T-helper 2 cell (primary cell): ENCODE measurements around the gene TIMM13.
"Not testable (repeated sequence)": the region's sequence is repeated elsewhere in the genome, so short reads cannot be mapped to it uniquely, and the experiment has no call there.

Experiments
- DNase-seq, 5 experiments: peaks; one replicate each; pipeline versions ENCODE4 v3.0.0 to v3.0.0-alpha.2; 2012 to 2022
- total RNA-seq, 2 donors: gene quantifications; one replicate each; lab custom pipeline; 2026; lab: John Stamatoyannopoulos, UW

TIMM13 gene
- total RNA-seq: 14.3 to 15.0 reads per million in 2 donors

GRCh38 chr19:2427429-2428320, at the start of gene TIMM13:
Gene TIMM13 (minus strand): TSS chr19:2427586. CDS start chr19:2427533, 53 bp downstream.
- DNase-seq: peak; percentile 92 to 97 (median 95)

DNA sequence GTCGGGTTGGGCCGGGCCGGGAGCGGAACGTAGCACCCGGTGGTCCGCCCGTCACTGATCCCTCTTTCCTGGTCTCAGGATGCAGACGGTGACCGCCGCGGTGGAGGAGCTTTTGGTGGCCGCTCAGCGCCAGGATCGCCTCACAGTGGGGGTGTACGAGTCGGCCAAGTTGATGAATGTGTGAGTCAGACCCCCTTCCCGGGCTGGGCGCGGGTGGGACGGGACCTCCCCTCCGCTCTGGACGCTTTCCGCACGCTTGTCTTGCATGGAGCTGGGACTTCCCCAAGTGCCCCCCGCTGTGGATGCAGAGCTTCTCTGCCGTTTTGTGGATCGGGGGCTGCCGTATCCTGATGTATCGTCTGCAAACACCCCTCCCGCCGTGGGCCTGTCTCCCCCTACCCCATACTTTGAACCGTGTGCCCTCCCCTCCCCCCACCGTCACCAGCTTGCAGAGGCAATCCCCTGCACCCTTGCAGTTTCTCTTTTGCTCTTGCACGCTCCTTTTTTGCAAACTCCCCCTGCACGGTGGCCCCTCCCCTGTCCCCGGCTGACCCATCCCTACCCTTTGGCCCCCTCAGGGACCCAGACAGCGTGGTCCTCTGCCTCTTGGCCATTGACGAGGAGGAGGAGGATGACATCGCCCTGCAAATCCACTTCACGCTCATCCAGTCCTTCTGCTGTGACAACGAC, 49.2 kb upstream of the TIMM13 start:
- peak; percentile 29 to 71 (median 45) for DNase-seq

GRCh38 chr19:2475702-2476450, 48.5 kb upstream of the TIMM13 start, which contains the start of gene GADD45B:
Gene GADD45B (plus strand): TSS chr19:2476127. CDS start chr19:2476359, 232 bp downstream.
- DNase-seq: peak; percentile 91 to 95 (median 94)

DNA sequence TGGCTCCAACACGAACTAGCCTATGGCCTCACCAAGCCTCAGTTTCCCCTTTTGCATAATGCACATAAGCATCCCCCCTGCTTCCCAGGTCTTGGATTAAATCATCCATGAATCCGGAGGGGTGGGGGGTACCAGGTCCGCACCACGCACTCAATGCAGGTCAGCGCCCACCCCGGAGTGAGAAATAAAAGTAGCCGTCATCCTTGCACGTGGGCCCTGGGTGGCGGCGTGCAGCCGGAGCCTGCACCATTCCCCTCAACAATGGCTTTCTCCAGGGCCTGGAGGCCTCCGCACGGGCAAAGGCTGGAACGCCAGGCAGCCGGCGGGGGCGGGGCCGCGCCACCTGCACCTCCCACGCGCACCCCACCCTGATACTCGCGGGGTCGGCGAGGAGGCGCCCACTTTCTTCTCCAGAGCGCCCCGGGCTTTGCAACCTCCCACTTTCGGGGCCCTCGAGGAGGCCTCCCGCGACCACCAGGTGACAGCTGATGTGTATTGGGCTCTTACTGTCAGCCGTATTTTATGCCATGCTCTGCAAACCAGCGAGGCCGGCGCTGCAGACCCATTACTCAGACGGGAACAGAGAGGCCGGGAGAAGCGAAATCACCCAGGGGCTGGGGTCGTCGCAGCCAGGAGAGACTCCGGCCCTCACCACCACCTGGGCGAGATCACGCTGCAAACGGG, 47.8 kb upstream of the TIMM13 start:
- peak in 4 of 5 experiments; percentile 40 to 68 (median 47) for DNase-seq

GRCh38 chr19:2474232-2475017, 47.0 kb upstream of the TIMM13 start:
- DNase-seq: peak; percentile 75 to 83 (median 79)

GRCh38 chr19:2469915-2470200, 42.5 kb upstream of the TIMM13 start:
- not testable (repeated sequence) for DNase-seq

GRCh38 chr19:2469102-2469914, 41.9 kb upstream of the TIMM13 start:
- DNase-seq: peak in 1 of 5 experiments; percentile 37

- DNase-seq: no peak
Observed at GRCh38 chr19:2468596-2468995, 41.2 kb upstream of the TIMM13 start.

GRCh38 chr19:2464389-2464788, 37.0 kb upstream of the TIMM13 start:
- no peak for DNase-seq

- DNase-seq: not testable (repeated sequence)
Observed at GRCh38 chr19:2463694-2464093, 36.3 kb upstream of the TIMM13 start.

- DNase-seq: no peak
Observed at GRCh38 chr19:2462635-2463421, 35.4 kb upstream of the TIMM13 start.

DNA sequence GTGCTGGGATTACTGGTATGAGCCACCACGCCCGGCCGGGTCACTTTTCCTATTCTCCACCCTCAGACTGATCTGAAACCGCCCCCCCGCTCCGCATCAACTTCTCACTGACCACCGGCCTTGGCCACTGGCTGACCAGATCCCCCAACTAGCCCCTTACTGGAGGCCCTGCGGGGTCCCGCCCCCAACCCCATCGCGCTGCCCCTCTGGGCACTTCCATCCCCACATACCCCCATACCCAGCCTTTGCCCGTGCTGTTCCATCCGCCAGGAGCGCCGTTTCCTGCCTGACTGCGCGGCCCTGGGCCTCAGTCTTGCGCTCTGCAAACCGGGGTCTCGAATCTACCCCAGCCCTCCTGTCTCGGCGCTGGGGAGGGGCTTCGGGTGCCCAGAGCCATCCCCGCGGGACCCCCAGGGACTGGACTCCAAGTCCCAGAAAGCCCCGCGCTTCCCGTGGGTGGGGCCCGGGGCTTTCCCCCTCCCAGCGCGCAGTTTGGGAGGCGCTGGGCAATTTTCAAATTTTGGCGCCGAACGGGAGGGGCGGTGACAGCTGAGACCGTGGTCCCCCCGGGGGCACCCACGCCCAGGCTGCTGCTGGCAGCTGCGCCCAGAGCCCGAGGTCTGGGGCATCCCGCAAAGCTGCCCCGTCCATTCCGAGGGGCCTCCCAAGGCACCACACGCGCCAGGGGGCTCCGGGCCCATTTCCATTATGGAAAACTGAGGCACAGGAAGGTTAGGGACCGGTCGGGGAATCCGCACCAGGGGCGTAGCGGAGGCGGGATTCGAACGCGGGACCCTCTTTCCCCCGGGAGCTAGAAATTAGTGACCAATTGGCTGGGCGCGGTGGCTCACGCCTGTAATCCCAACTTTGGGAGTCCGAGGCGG, 34.6 kb upstream of the TIMM13 start:
- peak in 4 of 5 experiments; percentile 26 to 85 (median 41) for DNase-seq

DNA sequence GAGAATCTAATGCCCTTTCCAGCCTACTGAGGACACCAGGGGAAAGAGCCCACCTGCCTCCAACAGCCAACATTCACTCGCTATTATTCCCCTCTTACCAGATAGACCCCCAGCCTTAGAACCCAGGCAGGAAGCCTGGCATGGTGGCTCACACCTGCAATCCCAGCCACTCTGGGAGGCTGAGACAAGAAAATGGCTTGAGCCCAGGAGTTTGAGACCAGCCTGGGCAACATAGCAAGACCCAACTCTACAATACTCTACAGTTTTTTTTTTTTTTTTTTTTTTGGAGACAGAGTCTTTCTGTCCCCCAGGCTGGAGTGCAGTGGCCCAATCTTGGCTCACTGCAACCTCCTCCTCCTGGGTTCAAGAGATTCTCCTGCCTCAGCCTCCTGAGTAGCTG, 32.9 kb upstream of the TIMM13 start:
- DNase-seq: no peak

- DNase-seq: not testable (repeated sequence)
Observed at GRCh38 chr19:2458776-2459175, 31.4 kb upstream of the TIMM13 start.

DNA sequence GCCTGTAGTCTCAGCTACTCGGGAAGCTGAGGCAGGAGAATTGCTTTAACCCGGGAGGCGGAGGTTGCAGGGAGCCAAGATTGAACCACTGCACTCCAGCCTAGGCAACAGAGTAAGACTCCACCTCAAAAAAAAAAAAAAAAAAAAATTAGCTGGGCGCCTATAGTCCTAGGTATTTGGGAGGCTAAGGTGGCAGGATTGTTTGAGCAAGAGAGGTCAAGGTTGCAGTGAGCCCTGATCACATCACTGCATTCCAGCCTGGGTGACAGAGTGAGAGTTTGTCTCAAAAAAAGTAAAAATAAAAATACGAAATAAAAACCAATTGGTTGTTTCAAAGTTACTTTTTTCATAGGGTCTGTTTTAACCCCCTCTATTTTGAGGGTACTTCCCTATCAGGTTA, 30.7 kb upstream of the TIMM13 start:
- no peak for DNase-seq

DNA sequence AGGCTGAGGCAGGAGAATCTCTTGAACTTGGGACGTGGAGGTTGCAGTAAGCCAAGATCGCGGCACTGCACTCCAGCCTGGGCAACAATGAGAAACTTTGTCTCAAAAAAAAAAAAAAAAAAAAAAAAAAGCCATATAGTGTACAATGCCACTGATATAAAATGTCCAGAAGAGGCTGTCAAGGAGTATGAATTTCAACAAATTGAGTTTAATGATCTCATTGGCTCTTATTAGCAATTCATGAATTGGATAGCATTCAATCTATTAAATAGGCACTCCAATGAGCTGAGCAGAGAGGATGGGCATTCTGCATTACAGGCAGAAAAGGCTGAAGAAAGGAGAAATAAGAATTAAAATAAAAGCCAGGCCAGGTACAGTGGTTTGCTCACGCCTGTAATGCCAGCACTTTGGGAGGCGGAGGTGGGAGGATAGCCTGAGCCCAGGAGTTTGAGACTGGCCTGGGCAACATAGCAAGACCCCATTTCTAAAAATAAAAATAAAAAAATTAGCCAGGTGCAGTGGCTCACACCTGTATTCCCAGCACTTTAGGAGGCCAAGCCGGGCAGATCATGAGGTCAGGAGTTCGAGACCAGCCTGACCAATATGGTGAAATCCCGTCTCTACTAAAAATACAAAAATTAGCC, 30.1 kb upstream of the TIMM13 start:
- DNase-seq: no peak

DNA sequence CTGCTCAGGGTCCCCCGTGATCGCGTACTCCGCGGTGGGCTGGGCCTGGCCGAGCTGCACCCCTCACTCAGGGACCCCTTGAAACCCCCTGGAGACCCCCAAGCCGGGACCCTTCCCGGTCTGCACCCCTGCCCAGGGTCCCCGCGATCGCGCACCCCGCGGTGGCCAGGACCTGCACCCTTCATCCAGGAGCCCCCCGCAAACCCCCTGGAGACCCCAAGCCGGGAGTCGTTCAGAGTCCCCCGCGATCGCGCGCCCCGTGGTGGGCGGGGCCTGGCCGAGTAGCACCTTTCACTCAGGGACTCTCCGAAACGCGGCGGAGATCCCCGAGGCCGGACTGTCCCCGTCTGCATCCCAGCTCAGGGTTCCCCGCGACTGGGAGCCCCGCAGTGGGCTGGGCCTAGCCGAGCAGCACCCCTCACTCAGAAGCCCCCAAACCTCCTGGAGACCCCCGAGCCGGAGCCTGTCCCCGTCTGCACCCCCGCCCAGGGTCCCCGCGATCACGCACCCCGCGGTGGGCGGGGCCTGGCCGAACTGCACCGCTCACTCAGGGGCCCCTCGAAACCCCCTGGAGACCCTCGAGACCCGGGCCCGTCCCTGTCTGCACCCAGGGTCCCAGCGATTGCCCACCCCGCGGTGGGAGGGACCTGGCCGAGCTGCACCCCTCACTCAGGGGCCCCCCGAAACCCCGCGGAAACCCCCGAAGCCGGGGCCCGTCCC, 28.6 kb upstream of the TIMM13 start:
- DNase-seq: peak; percentile 30 to 56 (median 40)
